DOHH2 (cell line): ENCODE data around the gene HIC1.

Experiments used
- CTCF ChIP-seq: fragments of 200-600 bp; sonication (generic); IDR thresholded peaks from one replicate; pipeline ENCODE4 v1.5.1; 2014; ENCODE audit warnings: antibody characterized with exemption, mild to moderate bottlenecking, low read depth, low read length; ENCODE audit not compliant: poor library complexity, severe bottlenecking
- EZH2phosphoT487 ChIP-seq: fragments of 200-600 bp; sonication (generic); IDR thresholded peaks from 2 replicates; pipeline ENCODE4 v1.6.1; 2017; ENCODE audit warnings: borderline replicate concordance, mild to moderate bottlenecking, antibody characterized with exemption, low read length, moderate library complexity, mixed read lengths

GRCh38 chr17:2048805-2049204, 6.1 kb upstream of the HIC1 start:
- TF ChIP-seq CTCF: no peak
- TF ChIP-seq EZH2phosphoT487: no peak
